NCI-H524 (cell line): ENCODE results near the gene TSN.
"Not testable (repeated sequence)": the region's sequence is repeated elsewhere in the genome, so short reads cannot be mapped to it uniquely, and the experiment has no call there.

ENCODE experiments used
- DNase-seq, 2 experiments: peaks; one replicate each; lab custom pipeline; 2025; lab: John Stamatoyannopoulos, UW

Gene TSN

DNA sequence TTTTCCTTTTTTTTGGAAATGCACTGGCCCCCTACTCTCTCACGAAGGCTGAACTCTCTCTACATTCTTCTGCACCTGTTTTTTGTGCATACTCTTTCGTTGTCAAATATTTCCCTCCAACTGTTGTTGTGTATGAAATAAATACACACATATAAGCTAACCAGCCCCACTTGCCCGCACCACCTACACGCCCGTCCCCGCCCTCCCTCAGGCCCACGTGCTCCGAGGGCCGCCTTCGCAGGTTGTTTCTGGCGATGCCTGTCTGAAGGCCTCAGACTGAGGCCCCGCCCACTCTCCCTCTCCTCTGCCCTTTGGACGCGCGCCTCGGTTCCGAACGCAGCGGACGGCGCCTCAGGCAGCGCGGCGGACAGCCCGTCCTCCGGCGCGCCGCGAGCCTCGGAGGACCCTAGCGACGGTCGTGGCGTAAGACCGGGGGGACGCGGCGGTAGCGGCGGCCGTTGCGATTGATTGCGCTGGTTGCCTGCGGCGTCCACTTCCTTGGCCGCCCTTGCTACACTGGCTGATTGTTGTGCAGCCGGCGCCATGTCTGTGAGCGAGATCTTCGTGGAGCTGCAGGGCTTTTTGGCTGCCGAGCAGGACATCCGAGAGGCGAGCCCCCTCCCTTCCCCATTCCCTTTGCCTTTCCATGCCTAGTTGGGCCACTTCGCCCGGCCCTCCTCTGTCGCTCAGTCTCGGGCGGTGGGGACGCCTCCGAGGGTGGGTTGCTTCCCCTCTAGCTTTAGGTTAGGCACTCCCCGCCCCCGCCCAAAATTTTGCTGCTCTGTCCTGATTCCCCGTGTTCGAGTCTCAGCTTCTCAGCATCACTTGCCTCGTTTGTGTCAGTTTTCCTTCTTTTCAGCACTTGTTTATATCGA, at the start of gene TSN:
Gene TSN (plus strand): TSS at position 415 of the 875 bp plus-strand sequence. CDS start 129 bp downstream, at position 544.
- DNase-seq: peak; percentile 95

DNA sequence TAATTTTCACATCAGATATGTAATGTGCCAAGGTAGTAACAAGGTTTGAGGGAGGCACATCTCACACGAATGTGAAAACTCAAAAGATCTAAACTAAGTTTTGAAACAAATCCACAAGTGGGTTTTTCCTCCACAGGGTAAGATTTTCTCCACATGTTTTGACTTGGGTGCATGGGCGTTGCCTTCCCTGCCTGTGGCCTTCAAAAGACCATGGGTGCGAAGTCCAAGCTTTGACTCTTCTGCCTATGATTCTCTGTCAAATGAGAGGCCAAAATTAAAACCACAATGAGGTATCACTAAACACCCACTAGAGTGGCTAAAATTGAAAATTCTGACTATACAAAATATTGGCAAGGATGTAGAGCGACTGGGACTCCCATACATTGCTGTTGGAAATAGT, 49.5 kb upstream of the TSN start:
- DNase-seq: no peak

GRCh38 chr2:121707344-121707919, 48.0 kb upstream of the TSN start:
- peak; percentile 30 to 51 for DNase-seq

- DNase-seq: no peak
These were observed 47.5 kb upstream of the TSN start for GRCh38 chr2:121707920-121708361.

DNA sequence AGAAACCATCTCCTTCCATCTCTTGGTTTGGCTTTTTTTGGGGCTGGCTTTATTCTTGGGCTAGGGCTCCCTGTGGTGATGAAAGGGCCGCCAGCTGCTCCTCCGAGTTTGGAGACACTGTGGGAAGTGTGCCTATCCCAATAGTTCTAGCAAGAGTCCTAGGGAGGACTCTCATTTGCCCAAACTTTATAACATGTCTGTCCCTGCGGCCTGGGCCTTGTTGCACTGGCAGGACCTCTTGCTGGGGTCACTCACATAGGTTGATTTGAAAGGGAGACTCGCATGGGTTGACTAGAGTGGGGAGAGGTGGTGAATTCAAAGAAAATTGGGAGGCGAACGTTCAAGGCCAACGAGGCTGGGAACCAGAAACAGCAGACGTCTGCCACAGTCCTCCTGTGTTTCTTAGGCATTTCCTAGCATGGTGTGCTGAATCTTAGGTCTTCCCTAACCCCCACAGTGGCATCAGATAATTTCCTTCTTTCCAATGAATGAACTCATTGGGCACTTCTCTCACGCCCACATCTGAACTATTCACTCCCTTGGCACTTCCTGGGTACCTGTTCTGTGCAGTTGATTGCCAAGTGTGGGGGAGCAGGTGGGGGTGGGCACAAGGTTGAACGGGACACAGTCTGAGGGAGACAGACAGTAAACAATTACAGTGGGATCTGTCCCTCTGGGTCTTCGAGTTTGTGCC, 45.5 kb upstream of the TSN start:
- no peak for DNase-seq

- DNase-seq: no peak
These were observed 44.8 kb upstream of the TSN start for GRCh38 chr2:121710470-121711170.

- not testable (repeated sequence) for DNase-seq
These were observed 44.0 kb upstream of the TSN start for GRCh38 chr2:121711481-121711880.

GRCh38 chr2:121716126-121716525, 39.3 kb upstream of the TSN start:
- no peak for DNase-seq

GRCh38 chr2:121717529-121717928, 37.9 kb upstream of the TSN start:
- no peak for DNase-seq

- DNase-seq: no peak
These were observed 33.5 kb upstream of the TSN start for GRCh38 chr2:121721926-121722325.

GRCh38 chr2:121722479-121722878, 33.0 kb upstream of the TSN start:
- no peak for DNase-seq

- DNase-seq: no peak
These were observed 32.1 kb upstream of the TSN start for GRCh38 chr2:121723316-121723715.

GRCh38 chr2:121727332-121727731, 28.1 kb upstream of the TSN start:
- no peak for DNase-seq

DNA sequence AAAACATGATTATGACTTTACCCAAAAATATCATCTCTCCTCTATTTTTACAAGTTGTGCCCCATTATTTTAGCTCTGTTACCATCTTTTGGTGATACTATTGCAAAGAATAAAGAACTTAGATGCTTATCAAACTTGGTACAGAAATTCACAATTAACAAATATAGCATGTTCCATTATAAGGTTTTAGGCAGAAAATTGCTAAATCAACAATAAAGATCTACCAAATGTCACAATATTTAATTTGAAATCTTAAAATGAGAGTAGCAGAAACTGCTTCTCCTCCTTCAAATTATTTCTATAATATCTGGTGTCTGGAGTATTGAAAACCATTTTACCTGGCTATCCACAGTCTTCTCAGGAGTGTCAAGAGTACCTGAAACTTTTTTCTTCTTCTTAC, 27.5 kb upstream of the TSN start:
- DNase-seq: no peak

- DNase-seq: no peak
These were observed 24.1 kb upstream of the TSN start for GRCh38 chr2:121731366-121731765.

GRCh38 chr2:121734544-121734943, 20.9 kb upstream of the TSN start:
- not testable (repeated sequence) for DNase-seq

GRCh38 chr2:121735518-121736074, 19.9 kb upstream of the TSN start:
- DNase-seq: peak in 1 of 2 experiments; percentile 34

DNA sequence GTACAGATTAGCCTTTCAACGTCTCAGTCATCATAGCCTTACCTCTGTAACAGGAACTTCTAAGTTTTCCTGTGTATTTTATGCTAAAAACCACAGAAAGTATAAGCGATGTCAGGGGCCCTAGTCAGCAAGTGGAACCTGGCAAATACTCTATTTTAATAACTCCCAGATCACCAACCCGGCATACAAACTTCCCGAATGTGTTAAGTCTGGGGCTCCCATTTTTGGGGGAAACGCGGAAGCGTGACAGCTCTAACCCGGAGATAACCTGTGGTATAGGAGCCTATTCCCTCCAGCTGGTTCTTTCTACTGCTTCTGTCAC, 19.4 kb upstream of the TSN start:
- no peak for DNase-seq

DNA sequence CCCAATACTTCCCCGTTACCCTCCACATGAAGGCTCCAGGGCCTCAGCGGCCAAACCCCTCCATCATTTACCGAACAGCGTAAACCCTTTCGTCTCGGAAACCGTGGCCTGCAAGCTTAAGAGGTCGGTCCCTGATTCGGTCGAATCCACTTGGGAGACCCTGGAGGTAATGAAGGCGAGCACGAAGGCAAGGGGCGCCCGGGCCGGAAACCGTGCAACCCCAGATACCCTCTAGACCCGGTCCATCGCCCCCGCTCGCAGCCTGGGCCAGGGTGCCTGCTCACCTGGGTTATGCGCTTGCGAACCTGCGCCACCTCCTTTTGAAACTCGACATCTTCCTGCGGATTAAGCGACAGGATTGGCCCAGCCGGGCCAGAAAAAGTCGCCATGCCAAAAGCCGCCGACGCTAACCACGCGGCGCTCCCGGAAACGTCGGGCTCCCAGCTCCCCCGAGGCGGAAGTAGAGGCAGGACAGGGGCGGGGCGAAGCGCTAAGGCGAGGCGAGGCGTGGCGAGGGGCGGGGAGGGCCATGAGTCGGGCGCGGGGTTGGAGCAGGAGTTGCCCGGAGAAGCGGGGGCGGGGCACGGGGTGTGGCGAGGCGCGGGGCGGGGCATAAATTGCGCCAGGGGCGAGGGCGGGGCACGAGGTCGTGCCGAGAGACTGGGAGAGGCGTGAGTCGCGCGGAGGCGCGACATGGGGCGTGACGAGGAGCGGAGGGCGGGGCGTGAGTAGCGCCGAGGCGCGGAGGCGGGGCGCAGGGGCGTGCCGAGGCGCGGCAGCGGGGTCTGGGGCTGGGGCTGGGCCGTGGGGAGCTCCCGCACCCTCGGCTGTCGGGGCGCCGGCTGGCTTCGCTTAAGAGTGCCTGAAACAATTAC, 18.8 kb upstream of the TSN start, which contains the start of gene NIFK:
Gene NIFK (minus strand): TSS at position 414 of the 875 bp plus-strand sequence. CDS start 25 bp downstream, at position 389.
- DNase-seq: peak; percentile 92 to 93

GRCh38 chr2:121740973-121741372, 14.5 kb upstream of the TSN start:
- no peak for DNase-seq

DNA sequence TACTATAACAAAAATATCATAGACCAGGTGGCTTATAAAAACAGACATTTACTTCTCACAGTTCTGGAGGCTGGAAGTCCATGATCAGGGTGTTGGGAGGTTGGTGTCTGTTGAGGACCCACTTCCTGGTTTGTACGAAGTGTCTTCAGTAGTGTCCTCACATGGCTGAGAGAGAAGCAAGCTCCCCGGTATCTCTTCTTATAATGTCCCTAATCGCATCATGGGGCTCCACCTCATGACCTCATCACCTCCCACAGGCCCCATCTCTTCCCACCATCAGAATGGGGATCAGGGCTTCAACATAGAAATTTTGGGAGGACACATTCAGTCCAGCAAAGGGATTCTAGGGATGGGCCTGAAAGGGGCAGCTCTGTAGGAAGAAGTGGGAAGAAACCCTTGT, 14.0 kb upstream of the TSN start:
- DNase-seq: no peak
